Measurements from ENCODE around the gene CSMD2.

The CSMD2 gene

GRCh38 chr1:33500547-33500946 lies 664.5 kb downstream of the CSMD2 start:
- TF ChIP-seq, protein P1, sequence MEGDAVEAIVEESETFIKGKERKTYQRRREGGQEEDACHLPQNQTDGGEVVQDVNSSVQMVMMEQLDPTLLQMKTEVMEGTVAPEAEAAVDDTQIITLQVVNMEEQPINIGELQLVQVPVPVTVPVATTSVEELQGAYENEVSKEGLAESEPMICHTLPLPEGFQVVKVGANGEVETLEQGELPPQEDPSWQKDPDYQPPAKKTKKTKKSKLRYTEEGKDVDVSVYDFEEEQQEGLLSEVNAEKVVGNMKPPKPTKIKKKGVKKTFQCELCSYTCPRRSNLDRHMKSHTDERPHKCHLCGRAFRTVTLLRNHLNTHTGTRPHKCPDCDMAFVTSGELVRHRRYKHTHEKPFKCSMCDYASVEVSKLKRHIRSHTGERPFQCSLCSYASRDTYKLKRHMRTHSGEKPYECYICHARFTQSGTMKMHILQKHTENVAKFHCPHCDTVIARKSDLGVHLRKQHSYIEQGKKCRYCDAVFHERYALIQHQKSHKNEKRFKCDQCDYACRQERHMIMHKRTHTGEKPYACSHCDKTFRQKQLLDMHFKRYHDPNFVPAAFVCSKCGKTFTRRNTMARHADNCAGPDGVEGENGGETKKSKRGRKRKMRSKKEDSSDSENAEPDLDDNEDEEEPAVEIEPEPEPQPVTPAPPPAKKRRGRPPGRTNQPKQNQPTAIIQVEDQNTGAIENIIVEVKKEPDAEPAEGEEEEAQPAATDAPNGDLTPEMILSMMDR (IDR thresholded peaks at IDR 0.05; ENCODE audit: insufficient read depth, low read length, missing control alignments) = no peak
- ChIA-PET POLR2A (no interaction called here), CTCF (interaction anchor here (0.7 to 1.1 kb wide), 5 partner anchors 10 to 57 kb away, joined by 3 to 4 read pairs (median 3); no protein-coding TSS in a partner anchor)
- DNase-seq (ENCODE audit: low read depth, low spot score) = no peak
- H3K4me3 ChIP-seq (ENCODE audit: low read depth, low read length) = no peak overlapping the region

DNA sequence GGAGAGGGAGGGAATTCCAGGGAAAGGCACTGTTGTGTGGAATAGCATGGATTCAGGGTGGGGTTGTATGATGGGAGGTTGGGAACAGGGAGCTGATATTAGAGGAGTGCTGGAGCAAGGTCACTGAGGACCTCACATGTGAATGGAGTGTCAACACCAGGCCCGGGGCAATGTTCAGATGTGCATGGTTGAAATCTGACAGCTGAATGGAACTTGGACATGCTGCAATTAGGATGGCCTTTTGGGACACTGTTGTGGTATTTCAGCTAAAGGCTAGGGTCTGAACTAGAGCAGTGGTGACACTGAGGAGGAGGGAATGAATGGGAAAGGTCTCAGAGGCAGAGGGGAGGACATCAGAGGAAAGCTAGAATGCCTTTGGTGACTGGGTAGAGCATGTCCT lies 667.6 kb downstream of the CSMD2 start:
- CTCF ChIA-PET = interaction anchor here (0.5 to 0.9 kb wide), 2 partner anchors 14 to 116 kb away, joined by 3 read pairs; no protein-coding TSS in a partner anchor
- DNase-seq (ENCODE audit: low read depth, low spot score) = no peak
- POLR2A ChIA-PET = no interaction called here
- TF ChIP-seq, protein P1 (IDR thresholded peaks at IDR 0.05; ENCODE audit: insufficient read depth, low read length, missing control alignments) = no peak
- no peak overlapping the region for H3K4me3 ChIP-seq (ENCODE audit: low read depth, low read length)

DNA sequence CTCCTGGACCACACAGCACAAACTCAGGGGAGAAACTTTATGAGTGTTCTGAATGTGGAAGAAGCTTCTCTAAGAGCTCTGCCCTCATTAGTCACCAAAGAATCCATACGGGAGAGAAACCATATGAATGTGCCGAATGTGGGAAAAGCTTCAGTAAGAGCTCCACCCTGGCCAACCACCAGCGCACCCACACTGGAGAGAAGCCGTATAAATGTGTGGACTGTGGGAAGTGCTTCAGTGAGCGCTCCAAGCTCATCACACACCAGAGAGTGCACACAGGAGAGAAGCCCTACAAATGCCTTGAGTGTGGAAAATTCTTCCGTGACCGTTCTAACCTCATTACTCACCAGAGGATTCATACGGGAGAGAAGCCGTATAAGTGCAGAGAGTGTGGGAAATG lies 670.1 kb downstream of the CSMD2 start:
- POLR2A ChIA-PET = no interaction called here
- CTCF ChIA-PET = interaction anchor here (0.8 to 0.9 kb wide), 2 partner anchors 9 to 24 kb away, joined by 3 read pairs; no protein-coding TSS in a partner anchor
- H3K4me3 ChIP-seq (ENCODE audit: low read depth, low read length) = no peak overlapping the region
- TF ChIP-seq, protein P1 (IDR thresholded peaks at IDR 0.05; ENCODE audit: insufficient read depth, low read length, missing control alignments) = no peak
- DNase-seq (ENCODE audit: low read depth, low spot score) = no peak

GRCh38 chr1:33488624-33489023 lies 676.4 kb downstream of the CSMD2 start:
- TF ChIP-seq, protein P1 (IDR thresholded peaks at IDR 0.05; ENCODE audit: insufficient read depth, low read length, missing control alignments) = no peak
- no peak overlapping the region for H3K4me3 ChIP-seq (ENCODE audit: low read depth, low read length)
- POLR2A ChIA-PET = no interaction called here
- CTCF ChIA-PET = interaction anchor here (1.2 kb wide), 1 partner anchor 11 kb away, joined by 4 read pairs; no protein-coding TSS in a partner anchor
- DNase-seq (ENCODE audit: low read depth, low spot score) = no peak

GRCh38 chr1:33482412-33482811 lies 682.6 kb downstream of the CSMD2 start:
- ChIA-PET POLR2A (no interaction called here), CTCF (interaction anchor here (0.8 to 2.4 kb wide), 3 partner anchors 9 to 187 kb away, joined by 4 to 9 read pairs (median 4); no protein-coding TSS in a partner anchor)
- no peak for DNase-seq (ENCODE audit: low read depth, low spot score)
- TF ChIP-seq, protein P1 (IDR thresholded peaks at IDR 0.05; ENCODE audit: insufficient read depth, low read length, missing control alignments) = no peak
- no peak overlapping the region for H3K4me3 ChIP-seq (ENCODE audit: low read depth, low read length)

DNA sequence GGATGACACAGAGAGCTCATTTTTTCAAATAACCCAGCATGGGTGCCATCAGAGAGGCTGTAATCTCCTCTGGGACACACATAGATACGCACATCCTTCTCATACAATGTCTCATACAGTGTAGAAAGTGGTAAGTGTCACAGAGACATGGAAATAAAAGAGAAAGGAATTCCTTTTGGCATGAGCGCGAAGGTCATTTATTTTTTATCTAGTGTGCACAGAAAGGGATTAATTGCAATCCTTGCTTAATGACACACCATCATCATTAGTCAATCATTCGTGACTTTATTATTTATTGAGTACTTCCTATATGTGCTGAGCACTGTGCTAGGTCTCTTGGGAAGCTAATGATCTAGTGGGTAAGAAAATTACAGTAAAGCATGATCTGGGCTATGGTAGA lies 687.6 kb downstream of the CSMD2 start:
- DNase-seq (ENCODE audit: low read depth, low spot score) = no peak
- CTCF ChIA-PET = interaction anchor here (1.1 to 1.7 kb wide), 3 partner anchors 11 to 181 kb away, joined by 3 to 6 read pairs (median 4); no protein-coding TSS in a partner anchor
- no peak overlapping the region for H3K4me3 ChIP-seq (ENCODE audit: low read depth, low read length)
- POLR2A ChIA-PET = no interaction called here
- TF ChIP-seq, protein P1 (IDR thresholded peaks at IDR 0.05; ENCODE audit: insufficient read depth, low read length, missing control alignments) = no peak

Measured in AG04449 (cell line).